HepG2 (cell line): ENCODE measurements around the gene RAE1. TPM values are rescaled to one million over a fixed set of nuclear protein-coding genes. Genes with fewer than 3 reads are reported as not detected.
A peak's percentile ranks its signal among the peaks of the same experiment; 100 is the strongest.

Experiments used
- E2F5 ChIP-seq: sonication (generic); formaldehyde crosslinking; conservative IDR thresholded peaks from 2 replicates; pipeline ENCODE4 v1.4.0; 2020; ENCODE audit warnings: missing genetic modification reagents
- SP5 ChIP-seq: IDR thresholded peaks from 2 replicates; pipeline ENCODE4 v1.6.1; 2016; ENCODE audit warnings: low read depth, borderline replicate concordance
- ZBTB2 ChIP-seq: sonication (generic); formaldehyde crosslinking; IDR thresholded peaks from 2 replicates; pipeline ENCODE4 v1.8.0; 2022; ENCODE audit warnings: low read depth, missing genetic modification reagents
- ZNF496 ChIP-seq: sonication (generic); formaldehyde crosslinking; IDR thresholded peaks from 2 replicates; pipeline ENCODE4 v1.8.1; 2023; ENCODE audit warnings: mild to moderate bottlenecking, moderate library complexity, missing genetic modification reagents; ENCODE audit not compliant: insufficient replicate concordance
- ZNF572 ChIP-seq: sonication (generic); formaldehyde crosslinking; IDR thresholded peaks from 2 replicates; pipeline ENCODE4 v1.5.1; 2020; ENCODE audit warnings: mild to moderate bottlenecking, missing genetic modification reagents
- ZNF607 ChIP-seq: sonication (generic); formaldehyde crosslinking; IDR thresholded peaks from 2 replicates; pipeline ENCODE4 v1.5.1; 2020; ENCODE audit warnings: missing genetic modification reagents, mild to moderate bottlenecking, borderline replicate concordance
- ZNF879 ChIP-seq: sonication (generic); formaldehyde crosslinking; IDR thresholded peaks from 2 replicates; pipeline ENCODE4 v1.8.1; 2023; ENCODE audit warnings: missing genetic modification reagents
- ZXDC ChIP-seq: sonication (generic); formaldehyde crosslinking; IDR thresholded peaks from 2 replicates; pipeline ENCODE4 v1.5.0; 2020; ENCODE audit warnings: mild to moderate bottlenecking, missing genetic modification reagents
- polyA plus RNA-seq, 8 experiments: library from polyadenylated mRNA; depleted of rRNA in 3 of 8; stranded (reverse) in 7 of 8; unstranded in 1 of 8; fragments of >200 nt; fragmentation: Illumina TruSeq in 4 of 8; extraction: Trizol in 4 of 8; gene quantifications; 2 replicates each; pipeline versions ENCODE4 v1.2.1 to v1.2.3, GENCODE V29; 2011 to 2016; ENCODE audit warnings: low read depth in 4 of 8, missing spikeins in 1 of 8, mixed read lengths in 1 of 8; ENCODE audit not compliant: insufficient read depth in 1 of 8
- total RNA-seq, 5 experiments: library from RNA; depleted of rRNA; stranded (reverse); fragments of >200 nt; fragmentation: Illumina TruSeq; extraction: Trizol; gene quantifications; 2 replicates each; pipeline ENCODE4 v1.2.3, GENCODE V29; 2016; ENCODE audit warnings: low read depth in 1 of 5
- TF ChIP-seq, protein P1 (sequence below): sonication (generic); formaldehyde crosslinking; IDR thresholded peaks from one replicate; pipeline ENCODE4 v1.5.1; 2020; ENCODE audit warnings: mild to moderate bottlenecking, missing genetic modification reagents; ENCODE audit errors: not compliant biosample characterization
- TF ChIP-seq, protein P2 (sequence below): sonication (generic); formaldehyde crosslinking; IDR thresholded peaks from 2 replicates; pipeline ENCODE4 v1.9.0; 2021; ENCODE audit warnings: missing genetic modification reagents, borderline replicate concordance

The RAE1 gene
- total and polyA plus RNA-seq, 2 of the 13 experiments (the other 11 are each of a cell fraction or from before 2014, with no cell fraction given): 36.1 to 72.9 TPM

- TF ChIP-seq ZNF572 (CRISPR knock-in tag): peak; percentile 95
- 0 out of 2 replicates have a peak, but pooled peaks have one; percentile 10 for TF ChIP-seq SP5
- TF ChIP-seq, protein P1, sequence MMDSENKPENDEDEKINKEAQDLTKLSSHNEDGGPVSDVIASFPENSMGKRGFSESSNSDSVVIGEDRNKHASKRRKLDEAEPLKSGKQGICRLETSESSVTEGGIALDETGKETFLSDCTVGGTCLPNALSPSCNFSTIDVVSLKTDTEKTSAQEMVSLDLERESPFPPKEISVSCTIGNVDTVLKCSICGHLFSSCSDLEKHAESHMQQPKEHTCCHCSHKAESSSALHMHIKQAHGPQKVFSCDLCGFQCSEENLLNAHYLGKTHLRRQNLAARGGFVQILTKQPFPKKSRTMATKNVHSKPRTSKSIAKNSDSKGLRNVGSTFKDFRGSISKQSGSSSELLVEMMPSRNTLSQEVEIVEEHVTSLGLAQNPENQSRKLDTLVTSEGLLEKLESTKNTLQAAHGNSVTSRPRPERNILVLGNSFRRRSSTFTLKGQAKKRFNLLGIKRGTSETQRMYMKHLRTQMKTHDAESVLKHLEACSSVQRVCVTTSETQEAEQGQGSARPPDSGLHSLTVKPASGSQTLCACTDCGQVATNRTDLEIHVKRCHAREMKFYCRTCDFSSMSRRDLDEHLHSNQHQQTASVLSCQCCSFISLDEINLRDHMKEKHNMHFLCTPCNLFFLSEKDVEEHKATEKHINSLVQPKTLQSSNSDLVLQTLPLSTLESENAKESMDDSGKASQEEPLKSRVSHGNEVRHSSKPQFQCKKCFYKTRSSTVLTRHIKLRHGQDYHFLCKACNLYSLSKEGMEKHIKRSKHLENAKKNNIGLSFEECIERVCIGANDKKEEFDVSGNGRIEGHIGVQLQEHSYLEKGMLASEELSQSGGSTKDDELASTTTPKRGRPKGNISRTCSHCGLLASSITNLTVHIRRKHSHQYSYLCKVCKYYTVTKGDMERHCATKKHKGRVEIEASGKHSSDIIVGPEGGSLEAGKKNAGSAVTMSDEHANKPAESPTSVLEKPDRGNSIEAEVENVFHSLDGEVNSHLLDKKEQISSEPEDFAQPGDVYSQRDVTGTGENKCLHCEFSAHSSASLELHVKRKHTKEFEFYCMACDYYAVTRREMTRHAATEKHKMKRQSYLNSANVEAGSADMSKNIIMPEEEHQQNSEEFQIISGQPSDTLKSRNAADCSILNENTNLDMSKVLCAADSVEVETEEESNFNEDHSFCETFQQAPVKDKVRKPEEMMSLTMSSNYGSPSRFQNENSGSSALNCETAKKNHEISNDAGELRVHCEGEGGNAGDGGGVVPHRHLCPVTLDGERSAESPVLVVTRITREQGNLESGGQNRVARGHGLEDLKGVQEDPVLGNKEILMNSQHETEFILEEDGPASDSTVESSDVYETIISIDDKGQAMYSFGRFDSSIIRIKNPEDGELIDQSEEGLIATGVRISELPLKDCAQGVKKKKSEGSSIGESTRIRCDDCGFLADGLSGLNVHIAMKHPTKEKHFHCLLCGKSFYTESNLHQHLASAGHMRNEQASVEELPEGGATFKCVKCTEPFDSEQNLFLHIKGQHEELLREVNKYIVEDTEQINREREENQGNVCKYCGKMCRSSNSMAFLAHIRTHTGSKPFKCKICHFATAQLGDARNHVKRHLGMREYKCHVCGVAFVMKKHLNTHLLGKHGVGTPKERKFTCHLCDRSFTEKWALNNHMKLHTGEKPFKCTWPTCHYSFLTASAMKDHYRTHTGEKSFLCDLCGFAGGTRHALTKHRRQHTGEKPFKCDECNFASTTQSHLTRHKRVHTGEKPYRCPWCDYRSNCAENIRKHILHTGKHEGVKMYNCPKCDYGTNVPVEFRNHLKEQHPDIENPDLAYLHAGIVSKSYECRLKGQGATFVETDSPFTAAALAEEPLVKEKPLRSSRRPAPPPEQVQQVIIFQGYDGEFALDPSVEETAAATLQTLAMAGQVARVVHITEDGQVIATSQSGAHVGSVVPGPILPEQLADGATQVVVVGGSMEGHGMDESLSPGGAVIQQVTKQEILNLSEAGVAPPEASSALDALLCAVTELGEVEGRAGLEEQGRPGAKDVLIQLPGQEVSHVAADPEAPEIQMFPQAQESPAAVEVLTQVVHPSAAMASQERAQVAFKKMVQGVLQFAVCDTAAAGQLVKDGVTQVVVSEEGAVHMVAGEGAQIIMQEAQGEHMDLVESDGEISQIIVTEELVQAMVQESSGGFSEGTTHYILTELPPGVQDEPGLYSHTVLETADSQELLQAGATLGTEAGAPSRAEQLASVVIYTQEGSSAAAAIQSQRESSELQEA (CRISPR knock-in tag): peak; percentile 80
- TF ChIP-seq ZBTB2 (CRISPR knock-in tag): 0 out of 2 replicates have a peak, but pooled peaks have one; percentile 56
- 0 out of 2 replicates have a peak, but pooled peaks have one; percentile 75 for TF ChIP-seq ZNF879
- TF ChIP-seq, protein P2, sequence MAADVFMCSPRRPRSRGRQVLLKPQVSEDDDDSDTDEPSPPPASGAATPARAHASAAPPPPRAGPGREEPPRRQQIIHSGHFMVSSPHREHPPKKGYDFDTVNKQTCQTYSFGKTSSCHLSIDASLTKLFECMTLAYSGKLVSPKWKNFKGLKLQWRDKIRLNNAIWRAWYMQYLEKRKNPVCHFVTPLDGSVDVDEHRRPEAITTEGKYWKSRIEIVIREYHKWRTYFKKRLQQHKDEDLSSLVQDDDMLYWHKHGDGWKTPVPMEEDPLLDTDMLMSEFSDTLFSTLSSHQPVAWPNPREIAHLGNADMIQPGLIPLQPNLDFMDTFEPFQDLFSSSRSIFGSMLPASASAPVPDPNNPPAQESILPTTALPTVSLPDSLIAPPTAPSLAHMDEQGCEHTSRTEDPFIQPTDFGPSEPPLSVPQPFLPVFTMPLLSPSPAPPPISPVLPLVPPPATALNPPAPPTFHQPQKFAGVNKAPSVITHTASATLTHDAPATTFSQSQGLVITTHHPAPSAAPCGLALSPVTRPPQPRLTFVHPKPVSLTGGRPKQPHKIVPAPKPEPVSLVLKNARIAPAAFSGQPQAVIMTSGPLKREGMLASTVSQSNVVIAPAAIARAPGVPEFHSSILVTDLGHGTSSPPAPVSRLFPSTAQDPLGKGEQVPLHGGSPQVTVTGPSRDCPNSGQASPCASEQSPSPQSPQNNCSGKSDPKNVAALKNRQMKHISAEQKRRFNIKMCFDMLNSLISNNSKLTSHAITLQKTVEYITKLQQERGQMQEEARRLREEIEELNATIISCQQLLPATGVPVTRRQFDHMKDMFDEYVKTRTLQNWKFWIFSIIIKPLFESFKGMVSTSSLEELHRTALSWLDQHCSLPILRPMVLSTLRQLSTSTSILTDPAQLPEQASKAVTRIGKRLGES (CRISPR knock-in tag): no peak
- peak; percentile 94 for TF ChIP-seq ZNF607
- 0 out of 2 replicates have a peak, but pooled peaks have one; percentile 30 for TF ChIP-seq E2F5 (CRISPR knock-in tag)
- no peak for TF ChIP-seq ZNF496 (CRISPR knock-in tag)
- TF ChIP-seq ZXDC (CRISPR knock-in tag): peak; percentile 68; the same call in 1 of the 2 replicates
Observed at GRCh38 chr20:57351042-57351783, at the start of gene RAE1 (continued).
